OCI-LY1 (cell line): Measurements from ENCODE around the gene PRTG.

Experiments used
- EZH2 ChIP-seq: fragments of 200-600 bp; sonication (generic), shearing (Covaris generic); IDR thresholded peaks from 2 replicates; pipeline ENCODE4 v1.8.0; 2017; ENCODE audit warnings: borderline replicate concordance, mixed run types, mild to moderate bottlenecking, antibody characterized with exemption, low read length, moderate library complexity, mixed read lengths
- TF ChIP-seq, protein P1 (sequence below): fragments of 200-600 bp; sonication (generic), shearing (Covaris generic); IDR thresholded peaks from 2 replicates; pipeline ENCODE4 v1.5.1; 2017; ENCODE audit warnings: mild to moderate bottlenecking, antibody characterized with exemption, low read length, moderate library complexity, mixed read lengths

DNA sequence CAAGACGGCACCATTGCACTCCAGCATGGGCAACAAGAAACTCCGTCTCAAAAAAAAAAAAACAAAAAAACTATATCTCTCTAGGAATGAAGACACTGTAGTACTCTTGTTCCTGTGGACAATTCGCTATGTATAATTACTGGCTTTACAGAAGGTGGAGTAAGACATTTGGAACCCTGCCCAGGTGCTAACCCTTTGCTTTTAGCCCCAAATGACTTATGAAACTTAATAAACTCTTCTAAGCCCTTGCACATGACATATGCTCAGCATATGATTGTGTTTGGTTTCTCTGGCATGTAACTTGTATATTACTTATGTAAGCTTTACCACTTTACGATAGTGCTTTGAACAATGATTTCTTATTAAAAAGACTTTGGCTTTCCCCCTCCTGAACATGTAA lies 27.3 kb upstream of the PRTG start:
- TF ChIP-seq, protein P1, sequence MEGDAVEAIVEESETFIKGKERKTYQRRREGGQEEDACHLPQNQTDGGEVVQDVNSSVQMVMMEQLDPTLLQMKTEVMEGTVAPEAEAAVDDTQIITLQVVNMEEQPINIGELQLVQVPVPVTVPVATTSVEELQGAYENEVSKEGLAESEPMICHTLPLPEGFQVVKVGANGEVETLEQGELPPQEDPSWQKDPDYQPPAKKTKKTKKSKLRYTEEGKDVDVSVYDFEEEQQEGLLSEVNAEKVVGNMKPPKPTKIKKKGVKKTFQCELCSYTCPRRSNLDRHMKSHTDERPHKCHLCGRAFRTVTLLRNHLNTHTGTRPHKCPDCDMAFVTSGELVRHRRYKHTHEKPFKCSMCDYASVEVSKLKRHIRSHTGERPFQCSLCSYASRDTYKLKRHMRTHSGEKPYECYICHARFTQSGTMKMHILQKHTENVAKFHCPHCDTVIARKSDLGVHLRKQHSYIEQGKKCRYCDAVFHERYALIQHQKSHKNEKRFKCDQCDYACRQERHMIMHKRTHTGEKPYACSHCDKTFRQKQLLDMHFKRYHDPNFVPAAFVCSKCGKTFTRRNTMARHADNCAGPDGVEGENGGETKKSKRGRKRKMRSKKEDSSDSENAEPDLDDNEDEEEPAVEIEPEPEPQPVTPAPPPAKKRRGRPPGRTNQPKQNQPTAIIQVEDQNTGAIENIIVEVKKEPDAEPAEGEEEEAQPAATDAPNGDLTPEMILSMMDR, result no peak
- no peak for TF ChIP-seq EZH2
